Activated CD8-positive, alpha-beta memory T cell treated with anti-CD3 and anti-CD28 coated beads, Interleukin-2, amount 50 U/mL, for 48 hours (primary cell): ENCODE results near the gene ZNF677.
"Not testable (repeated sequence)": the region's sequence is repeated elsewhere in the genome, so short reads cannot be mapped to it uniquely, and the experiment has no call there.

Experiments used
- DNase-seq: peaks from one replicate; pipeline ENCODE4 v3.0.0-alpha.2; 2020

ZNF677 gene

DNA sequence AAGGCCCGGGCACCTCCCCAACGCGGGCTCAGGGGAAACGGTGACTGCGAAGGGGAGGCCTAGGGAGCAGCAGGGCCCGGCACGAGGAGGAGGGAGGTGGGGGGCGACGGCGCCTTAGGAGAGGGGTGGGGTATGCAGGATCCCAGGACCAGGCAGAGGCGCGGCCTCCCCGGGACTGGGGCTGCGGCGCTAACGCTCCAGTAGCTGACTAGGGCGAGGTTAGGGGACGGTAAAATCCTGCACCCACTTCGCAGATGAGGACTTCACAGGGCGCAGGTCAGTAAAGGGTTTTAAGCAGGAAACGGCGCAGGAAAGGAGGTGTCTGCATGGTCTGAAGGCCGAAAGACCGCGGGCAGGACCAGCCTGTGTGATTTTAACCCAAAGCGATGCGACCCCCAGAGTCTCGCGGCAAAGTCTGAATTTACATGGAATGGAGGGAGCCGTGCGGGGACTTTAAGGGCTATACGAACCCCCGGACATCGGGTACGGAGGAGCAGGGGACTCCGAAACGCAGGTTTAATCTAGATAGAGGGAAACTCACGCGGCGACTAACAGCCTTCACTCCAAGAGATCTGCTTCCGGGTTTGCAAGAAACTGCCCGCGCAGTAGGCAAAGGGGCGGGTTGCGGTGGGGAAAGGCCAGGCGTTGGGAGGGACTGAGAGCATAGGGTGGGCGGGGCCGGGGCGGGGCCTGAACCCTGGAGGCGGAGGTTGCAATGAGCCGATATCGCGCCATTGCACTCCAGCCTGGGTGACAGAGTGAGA lies 61.7 kb downstream of the ZNF677 start, which contains the start of gene ZNF665:
Gene ZNF665 (minus strand): TSS at position 588 of the 764 bp plus-strand sequence. CDS start 10,460 bp downstream, outside the sequence.
- DNase-seq, result peak; percentile 80

DNA sequence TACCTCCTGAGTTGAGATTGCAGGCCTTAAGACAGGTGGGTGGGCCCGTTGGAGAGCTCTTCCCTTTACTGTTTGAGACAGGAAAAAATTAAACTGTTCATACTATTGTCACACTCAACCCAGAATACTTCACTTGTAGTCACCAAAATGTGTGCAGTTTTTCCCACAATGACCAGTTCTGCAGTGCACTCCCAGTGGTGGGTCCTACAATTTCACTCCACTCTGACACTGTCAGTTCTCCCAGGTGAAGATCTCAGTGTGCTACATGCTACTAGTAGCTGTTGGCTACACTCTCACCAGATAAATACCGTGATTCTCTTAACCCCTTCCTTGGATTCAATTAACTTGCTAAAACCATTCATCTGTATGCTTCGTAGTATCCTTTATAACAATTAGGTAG lies 64.4 kb downstream of the ZNF677 start:
- DNase-seq, result no peak

- DNase-seq, result not testable (repeated sequence)
Observed at GRCh38 chr19:53189691-53190198, 64.9 kb downstream of the ZNF677 start.
